OCI-LY1 (cell line): ENCODE measurements around the gene SIK3.

Source experiments
- H2AFZ ChIP-seq: fragments of 200-600 bp; sonication (generic), shearing (Covaris generic); 2 replicates; pipeline ENCODE4 v1.6.0; 2014; ENCODE audit warnings: antibody characterized with exemption, mild to moderate bottlenecking, low read length
- H3F3A ChIP-seq: fragments of 200-600 bp; sonication (generic), shearing (Covaris generic); 2 replicates; pipeline ENCODE4 v1.6.0; 2014; ENCODE audit warnings: mild to moderate bottlenecking, antibody characterized with exemption, low read length, moderate library complexity; ENCODE audit not compliant: insufficient read depth
- H3K27ac ChIP-seq: fragments of 200-600 bp; sonication (generic); 2 replicates; pipeline ENCODE4 v1.5.1; 2014; ENCODE audit warnings: low read length, mixed run types, mild to moderate bottlenecking, low read depth; ENCODE audit not compliant: poor library complexity, severe bottlenecking
- H3K27me3 ChIP-seq: fragments of 200-600 bp; sonication (generic); 2 replicates; pipeline ENCODE4 v1.6.0; 2014; ENCODE audit warnings: antibody characterized with exemption, mild to moderate bottlenecking, low read length, moderate library complexity; ENCODE audit not compliant: insufficient read depth
- H3K36me3 ChIP-seq: fragments of 200-600 bp; sonication (generic); 2 replicates; pipeline ENCODE4 v1.6.1; 2014; ENCODE audit warnings: mild to moderate bottlenecking, antibody characterized with exemption, low read length, moderate library complexity, mixed read lengths; ENCODE audit not compliant: insufficient read depth
- H3K4me1 ChIP-seq: fragments of 200-600 bp; sonication (generic); 2 replicates; pipeline ENCODE4 v1.5.1; 2014; ENCODE audit warnings: mild to moderate bottlenecking, low read length, moderate library complexity; ENCODE audit not compliant: insufficient read depth, severe bottlenecking
- H3K4me2 ChIP-seq: fragments of 200-600 bp; sonication (generic), shearing (Covaris generic); 2 replicates; pipeline ENCODE4 v1.6.1; 2014; ENCODE audit warnings: low read length
- H3K4me3 ChIP-seq: fragments of 200-600 bp; sonication (generic); 2 replicates; pipeline ENCODE4 v1.5.1; 2014; ENCODE audit warnings: low read length, low read depth, mild to moderate bottlenecking, mixed read lengths; ENCODE audit not compliant: poor library complexity, severe bottlenecking
- H3K79me2 ChIP-seq: fragments of 200-600 bp; shearing (Covaris generic); 2 replicates; pipeline ENCODE4 v1.6.1; 2016; ENCODE audit warnings: mixed run types, low read length, mixed read lengths; ENCODE audit not compliant: insufficient read depth
- H3K9ac ChIP-seq: fragments of 200-600 bp; sonication (generic), shearing (Covaris generic); 2 replicates; pipeline ENCODE4 v1.6.1; 2014; ENCODE audit warnings: mild to moderate bottlenecking, low read length, mixed read lengths
- H3K9me2 ChIP-seq: fragments of 200-600 bp; sonication (generic), shearing (Covaris generic); 2 replicates; pipeline ENCODE4 v1.6.1; 2014; ENCODE audit warnings: low read depth, mild to moderate bottlenecking, low read length, mixed read lengths
- H3K9me3 ChIP-seq: fragments of 200-600 bp; shearing (Covaris generic); 2 replicates; pipeline ENCODE4 v1.6.1; 2014; ENCODE audit warnings: low read length, mixed read lengths
- H4K20me1 ChIP-seq: fragments of 200-600 bp; sonication (generic), shearing (Covaris generic); 2 replicates; pipeline ENCODE4 v1.6.0; 2016; ENCODE audit warnings: mild to moderate bottlenecking, low read length; ENCODE audit not compliant: insufficient read depth
- EZH2 ChIP-seq: fragments of 200-600 bp; sonication (generic), shearing (Covaris generic); IDR thresholded peaks from 2 replicates; pipeline ENCODE4 v1.8.0; 2017; ENCODE audit warnings: borderline replicate concordance, mixed run types, mild to moderate bottlenecking, antibody characterized with exemption, low read length, moderate library complexity, mixed read lengths
- TF ChIP-seq, protein P1 (sequence below): fragments of 200-600 bp; sonication (generic), shearing (Covaris generic); IDR thresholded peaks from 2 replicates; pipeline ENCODE4 v1.5.1; 2017; ENCODE audit warnings: mild to moderate bottlenecking, antibody characterized with exemption, low read length, moderate library complexity, mixed read lengths

Gene SIK3

DNA sequence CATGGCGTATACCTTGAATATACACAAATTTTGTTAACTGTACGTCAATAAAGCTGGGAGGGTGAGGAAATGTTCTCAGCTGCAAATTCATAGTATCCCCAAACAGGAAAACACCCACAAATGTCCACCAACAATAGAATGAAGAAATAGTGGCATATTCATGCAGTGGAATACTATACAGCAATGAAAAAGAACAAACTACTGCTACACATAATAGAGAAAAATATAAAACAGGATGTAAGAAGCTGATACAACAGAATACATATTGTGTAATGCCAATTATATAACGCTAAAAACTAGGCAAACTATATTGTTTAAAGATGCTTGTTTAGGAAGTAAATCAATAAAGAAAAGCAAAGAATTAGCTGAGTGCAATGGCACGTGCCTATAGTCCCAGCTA, 81.5 kb downstream of the SIK3 start:
- peaks cover 73% of the 10 kb centered on the region for H3K79me2 ChIP-seq
- H3K4me3 ChIP-seq = no peak overlapping the region
- H3K4me2 ChIP-seq = no peak overlapping the region
- no peak overlapping the region for H3K9ac ChIP-seq
- H2AFZ ChIP-seq = no peak overlapping the region
- H3K9me2 ChIP-seq = no peaks in the 10 kb centered on the region
- no peaks in the 10 kb centered on the region for H4K20me1 ChIP-seq
- H3F3A ChIP-seq = no peaks in the 10 kb centered on the region
- TF ChIP-seq EZH2 = no peak
- TF ChIP-seq, protein P1, sequence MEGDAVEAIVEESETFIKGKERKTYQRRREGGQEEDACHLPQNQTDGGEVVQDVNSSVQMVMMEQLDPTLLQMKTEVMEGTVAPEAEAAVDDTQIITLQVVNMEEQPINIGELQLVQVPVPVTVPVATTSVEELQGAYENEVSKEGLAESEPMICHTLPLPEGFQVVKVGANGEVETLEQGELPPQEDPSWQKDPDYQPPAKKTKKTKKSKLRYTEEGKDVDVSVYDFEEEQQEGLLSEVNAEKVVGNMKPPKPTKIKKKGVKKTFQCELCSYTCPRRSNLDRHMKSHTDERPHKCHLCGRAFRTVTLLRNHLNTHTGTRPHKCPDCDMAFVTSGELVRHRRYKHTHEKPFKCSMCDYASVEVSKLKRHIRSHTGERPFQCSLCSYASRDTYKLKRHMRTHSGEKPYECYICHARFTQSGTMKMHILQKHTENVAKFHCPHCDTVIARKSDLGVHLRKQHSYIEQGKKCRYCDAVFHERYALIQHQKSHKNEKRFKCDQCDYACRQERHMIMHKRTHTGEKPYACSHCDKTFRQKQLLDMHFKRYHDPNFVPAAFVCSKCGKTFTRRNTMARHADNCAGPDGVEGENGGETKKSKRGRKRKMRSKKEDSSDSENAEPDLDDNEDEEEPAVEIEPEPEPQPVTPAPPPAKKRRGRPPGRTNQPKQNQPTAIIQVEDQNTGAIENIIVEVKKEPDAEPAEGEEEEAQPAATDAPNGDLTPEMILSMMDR = no peak
- no peaks in the 10 kb centered on the region for H3K36me3 ChIP-seq
- H3K27ac ChIP-seq = no peak overlapping the region
- H3K27me3 ChIP-seq = no peaks in the 10 kb centered on the region
- no peaks in the 10 kb centered on the region for H3K9me3 ChIP-seq
- peaks cover 22% of the 10 kb centered on the region for H3K4me1 ChIP-seq

DNA sequence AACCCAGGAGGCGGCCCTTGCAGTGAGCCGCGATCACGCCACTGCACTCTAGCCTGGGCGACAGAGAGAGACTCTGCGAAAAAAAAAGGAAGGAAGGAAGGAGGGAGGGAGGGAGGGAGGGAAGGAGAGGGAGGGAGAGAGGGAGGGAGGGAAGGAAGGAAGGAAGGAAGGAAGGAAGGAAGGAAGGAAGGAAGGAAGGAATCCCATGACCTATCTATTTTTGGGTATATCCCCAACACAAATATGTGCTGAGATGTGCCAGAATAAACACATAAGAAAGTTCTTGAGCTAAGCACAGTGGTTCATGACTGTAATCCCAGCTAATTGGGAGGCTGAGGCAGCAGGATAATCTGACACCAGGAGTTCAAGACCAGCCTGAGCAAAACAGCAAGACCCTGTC, 82.0 kb downstream of the SIK3 start:
- Histone ChIP-seq H3F3A (no peaks in the 10 kb centered on the region), H3K79me2 (peaks cover 74% of the 10 kb centered on the region), H3K4me1 (peaks cover 18% of the 10 kb centered on the region), H3K9me3 (no peaks in the 10 kb centered on the region), H4K20me1 (no peaks in the 10 kb centered on the region), H3K4me2 (no peak overlapping the region), H3K4me3 (no peak overlapping the region), H3K27ac (no peak overlapping the region), H3K9me2 (no peaks in the 10 kb centered on the region), H3K9ac (no peak overlapping the region), H3K27me3 (no peaks in the 10 kb centered on the region), H2AFZ (no peak overlapping the region), H3K36me3 (no peaks in the 10 kb centered on the region)
- TF ChIP-seq EZH2 = no peak
- TF ChIP-seq, protein P1 = no peak

DNA sequence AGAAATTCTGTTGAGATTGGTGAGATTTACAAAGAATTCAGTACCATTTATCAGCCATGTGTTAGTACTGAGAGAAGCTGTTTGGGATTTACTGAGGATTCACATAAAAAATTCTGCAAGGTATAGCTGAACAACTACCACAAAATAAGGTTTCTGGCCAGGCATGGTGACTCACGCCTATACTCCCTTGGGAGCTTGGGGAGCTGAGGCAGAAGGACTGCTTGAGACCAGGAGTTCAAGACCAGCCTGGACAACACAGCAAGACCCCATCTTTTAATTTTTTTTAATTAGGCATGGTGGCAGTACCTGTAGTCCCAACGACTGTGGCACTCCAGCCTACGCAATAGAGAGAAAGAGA, 86.7 kb downstream of the SIK3 start:
- no peak overlapping the region for H3K27ac ChIP-seq
- no peaks in the 10 kb centered on the region for H3K36me3 ChIP-seq
- H3F3A ChIP-seq = no peaks in the 10 kb centered on the region
- no peak overlapping the region for H3K4me2 ChIP-seq
- H3K9me2 ChIP-seq = no peaks in the 10 kb centered on the region
- H3K4me3 ChIP-seq = no peak overlapping the region
- no peak for TF ChIP-seq EZH2
- TF ChIP-seq, protein P1 = no peak
- peaks cover 16% of the 10 kb centered on the region for H3K4me1 ChIP-seq
- no peak overlapping the region for H3K9ac ChIP-seq
- H4K20me1 ChIP-seq = no peaks in the 10 kb centered on the region
- H3K27me3 ChIP-seq = no peaks in the 10 kb centered on the region
- H3K9me3 ChIP-seq = no peaks in the 10 kb centered on the region
- H2AFZ ChIP-seq = no peak overlapping the region
- peaks cover 67% of the 10 kb centered on the region for H3K79me2 ChIP-seq
